CD4-positive, alpha-beta T cell treated with Interleukin-17A for 1 hour (primary cell): Measurements from ENCODE around the gene FAM114A1.
"Not testable (repeated sequence)": the region's sequence is repeated elsewhere in the genome, so short reads cannot be mapped to it uniquely, and the experiment has no call there.

ENCODE experiments used
- DNase-seq: peaks from one replicate; pipeline ENCODE4 v3.0.0-alpha.2; 2020

Gene FAM114A1

GRCh38 chr4:38941906-38942305, 74.3 kb downstream of the FAM114A1 start:
- not testable (repeated sequence) for DNase-seq

- no peak for DNase-seq
These were observed 75.7 kb downstream of the FAM114A1 start for GRCh38 chr4:38943343-38943742.

- DNase-seq = no peak
These were observed 76.8 kb downstream of the FAM114A1 start for GRCh38 chr4:38944440-38944839.

- DNase-seq = no peak
These were observed 79.3 kb downstream of the FAM114A1 start for GRCh38 chr4:38946919-38947318.

GRCh38 chr4:38948551-38948950, 80.9 kb downstream of the FAM114A1 start:
- no peak for DNase-seq

- peak; percentile 71 for DNase-seq
These were observed 81.9 kb downstream of the FAM114A1 start for GRCh38 chr4:38949411-38950051.

- DNase-seq = no peak
These were observed 82.6 kb downstream of the FAM114A1 start for GRCh38 chr4:38950159-38950558.

GRCh38 chr4:38950734-38951133, 83.1 kb downstream of the FAM114A1 start:
- DNase-seq = no peak

GRCh38 chr4:38951598-38951997, 84.0 kb downstream of the FAM114A1 start:
- no peak for DNase-seq

- DNase-seq = no peak
These were observed 84.4 kb downstream of the FAM114A1 start for GRCh38 chr4:38952017-38952416.

GRCh38 chr4:38954727-38955126, 87.1 kb downstream of the FAM114A1 start:
- no peak for DNase-seq

- no peak for DNase-seq
These were observed 88.4 kb downstream of the FAM114A1 start for GRCh38 chr4:38955957-38956356.

- peak; percentile 4 for DNase-seq
These were observed 89.7 kb downstream of the FAM114A1 start for GRCh38 chr4:38957261-38957815.

- no peak for DNase-seq
These were observed 90.3 kb downstream of the FAM114A1 start for GRCh38 chr4:38957893-38958292.

- DNase-seq = no peak
These were observed 91.0 kb downstream of the FAM114A1 start for GRCh38 chr4:38958453-38959190.

- not testable (repeated sequence) for DNase-seq
These were observed 91.6 kb downstream of the FAM114A1 start for GRCh38 chr4:38959248-38959647.

GRCh38 chr4:38964942-38965775, 97.6 kb downstream of the FAM114A1 start:
- DNase-seq = no peak

GRCh38 chr4:38965866-38966265, 98.3 kb downstream of the FAM114A1 start:
- DNase-seq = no peak

- DNase-seq = no peak
These were observed 99.9 kb downstream of the FAM114A1 start for GRCh38 chr4:38967260-38968095.

GRCh38 chr4:38968668-38969067, 101.1 kb downstream of the FAM114A1 start:
- DNase-seq = no peak

- DNase-seq = no peak
These were observed 108.7 kb downstream of the FAM114A1 start for GRCh38 chr4:38976308-38976707.

GRCh38 chr4:38979081-38979480, 111.5 kb downstream of the FAM114A1 start:
- no peak for DNase-seq
